H9 (cell line): ENCODE data around the gene TSGA10IP. TPM values are rescaled to one million over a fixed set of nuclear protein-coding genes. Genes with fewer than 3 reads are reported as not detected.

Experiments used
- DNase-seq: peaks from one replicate; pipeline ENCODE4 v3.0.0-alpha.2; 2017
- H2AFZ ChIP-seq: one replicate; pipeline ENCODE4 v1.6.1; 2013; ENCODE audit warnings: mild to moderate bottlenecking, low read length, control low read depth, moderate library complexity
- H2AK5ac ChIP-seq: 2 replicates; pipeline ENCODE4 v1.6.1; 2013; ENCODE audit warnings: low read length, control low read depth, mixed read lengths; ENCODE audit not compliant: insufficient read length
- H2BK120ac ChIP-seq: one replicate; pipeline ENCODE4 v1.6.1; 2013; ENCODE audit warnings: low read depth, mild to moderate bottlenecking, low read length, control low read depth, inconsistent platforms; ENCODE audit not compliant: poor library complexity, severe bottlenecking
- H2BK12ac ChIP-seq: 2 replicates; pipeline ENCODE4 v1.6.1; 2013; ENCODE audit warnings: low read length, control low read depth, mixed read lengths, low read depth; ENCODE audit not compliant: insufficient read length
- H2BK15ac ChIP-seq: 2 replicates; pipeline ENCODE4 v1.6.1; 2013; ENCODE audit warnings: low read depth, low read length, control low read depth
- H2BK20ac ChIP-seq: one replicate; pipeline ENCODE4 v1.6.1; 2013; ENCODE audit warnings: low read depth, mild to moderate bottlenecking, low read length, control low read depth, inconsistent platforms; ENCODE audit not compliant: poor library complexity, severe bottlenecking
- H2BK5ac ChIP-seq: 2 replicates; pipeline ENCODE4 v1.6.1; 2013; ENCODE audit warnings: low read length, control low read depth, mixed read lengths; ENCODE audit not compliant: insufficient read length
- H3K14ac ChIP-seq: 2 replicates; pipeline ENCODE4 v1.6.1; 2013; ENCODE audit warnings: low read length, control low read depth; ENCODE audit not compliant: insufficient read depth
- H3K18ac ChIP-seq: 2 replicates; pipeline ENCODE4 v1.6.1; 2013; ENCODE audit warnings: low read depth, mild to moderate bottlenecking, mixed read lengths, low read length, control low read depth; ENCODE audit not compliant: insufficient read length
- H3K23ac ChIP-seq: 2 replicates; pipeline ENCODE4 v1.6.1; 2013; ENCODE audit warnings: low read length, control low read depth, mixed read lengths, low read depth; ENCODE audit not compliant: insufficient read length
- H3K23me2 ChIP-seq: 2 replicates; pipeline ENCODE4 v1.6.1; 2013; ENCODE audit warnings: low read depth, mild to moderate bottlenecking, mixed read lengths, low read length, control low read depth; ENCODE audit not compliant: insufficient read length, poor library complexity, severe bottlenecking
- H3K27ac ChIP-seq: 2 replicates; pipeline ENCODE4 v1.5.1; 2013; ENCODE audit warnings: low read length, control low read depth, mixed read lengths, low read depth; ENCODE audit not compliant: insufficient read length
- H3K27me3 ChIP-seq: 2 replicates; pipeline ENCODE4 v1.6.1; 2013; ENCODE audit warnings: low read length, control low read depth, inconsistent platforms; ENCODE audit not compliant: insufficient read depth
- H3K4ac ChIP-seq: 2 replicates; pipeline ENCODE4 v1.6.1; 2013; ENCODE audit warnings: low read depth, mild to moderate bottlenecking, control low read depth, inconsistent platforms, low read length, moderate library complexity
- H3K4me1 ChIP-seq: 2 replicates; pipeline ENCODE4 v1.6.1; 2013; ENCODE audit warnings: low read length, control low read depth, inconsistent platforms; ENCODE audit not compliant: insufficient read depth
- H3K4me2 ChIP-seq: 2 replicates; pipeline ENCODE4 v1.6.1; 2013; ENCODE audit warnings: low read length, control low read depth, mixed read lengths; ENCODE audit not compliant: insufficient read length, insufficient read depth
- H3K56ac ChIP-seq: 2 replicates; pipeline ENCODE4 v1.6.1; 2013; ENCODE audit warnings: low read depth, mild to moderate bottlenecking, mixed read lengths, low read length, control low read depth; ENCODE audit not compliant: insufficient read length
- H3K79me1 ChIP-seq: 2 replicates; pipeline ENCODE4 v1.6.1; 2013; ENCODE audit warnings: low read depth, mild to moderate bottlenecking, moderate library complexity, low read length, control low read depth, inconsistent platforms; ENCODE audit not compliant: insufficient read depth, poor library complexity, severe bottlenecking
- H3K79me2 ChIP-seq: 2 replicates; pipeline ENCODE4 v1.6.1; 2013; ENCODE audit warnings: low read length, control low read depth, inconsistent platforms; ENCODE audit not compliant: insufficient read depth
- H3K9ac ChIP-seq: 2 replicates; pipeline ENCODE4 v1.6.1; 2013; ENCODE audit warnings: low read length, control low read depth, mixed read lengths; ENCODE audit not compliant: insufficient read length; ENCODE audit errors: extremely low read depth
- H3K9me3 ChIP-seq: one replicate; pipeline ENCODE4 v1.6.1; 2013; ENCODE audit warnings: low read depth, low read length, inconsistent platforms; ENCODE audit not compliant: control insufficient read depth
- H3T11ph ChIP-seq: one replicate; pipeline ENCODE4 v1.6.1; 2013; ENCODE audit warnings: mild to moderate bottlenecking, low read length, control low read depth, inconsistent platforms
- H4K20me1 ChIP-seq: one replicate; pipeline ENCODE4 v1.6.1; 2013; ENCODE audit not compliant: control insufficient read depth, insufficient read length, insufficient read depth
- H4K5ac ChIP-seq: 2 replicates; pipeline ENCODE4 v1.6.1; 2013; ENCODE audit warnings: low read depth, mild to moderate bottlenecking, mixed read lengths, low read length, control low read depth; ENCODE audit not compliant: insufficient read length
- H4K8ac ChIP-seq: replicated peaks from 2 replicates; pipeline ENCODE4 v1.6.1; 2013; ENCODE audit warnings: low read length, control low read depth, mixed read lengths, low read depth; ENCODE audit not compliant: insufficient read length
- H4K91ac ChIP-seq: 2 replicates; pipeline ENCODE4 v1.6.1; 2013; ENCODE audit warnings: low read depth, mild to moderate bottlenecking, moderate library complexity, mixed read lengths, low read length, control low read depth; ENCODE audit not compliant: insufficient read length
- H3K27ac Mint-ChIP-seq, 3 experiments: 2 replicates in 2 of 3; 3 replicates in 1 of 3; pipeline ENCODE4 v1.8.0; 2020 to 2021; ENCODE audit warnings: mixed read lengths in 3 of 3, mild to moderate bottlenecking in 1 of 3, moderate library complexity in 1 of 3
- H3K27me3 Mint-ChIP-seq: 2 replicates; pipeline ENCODE4 v1.8.0; 2021; ENCODE audit warnings: low read depth, mild to moderate bottlenecking, moderate library complexity, mixed read lengths
- H3K36me3 Mint-ChIP-seq, 3 experiments: 2 replicates in 2 of 3; 3 replicates in 1 of 3; pipeline ENCODE4 v1.8.0; 2020 to 2021; ENCODE audit warnings: low read depth in 3 of 3, mixed read lengths in 3 of 3; ENCODE audit not compliant: insufficient read depth in 1 of 3
- H3K4me1 Mint-ChIP-seq, 2 experiments: 2 replicates each; pipeline ENCODE4 v1.8.0; 2020; ENCODE audit warnings: mixed read lengths in 2 of 2
- H3K4me3 Mint-ChIP-seq, 2 experiments: 2 replicates in 1 of 2; 3 replicates in 1 of 2; pipeline ENCODE4 v1.8.0; 2020 to 2021; ENCODE audit warnings: mild to moderate bottlenecking in 2 of 2, mixed read lengths in 2 of 2, moderate library complexity in 1 of 2
- H3K9me3 Mint-ChIP-seq, 2 experiments: 2 replicates in 1 of 2; 3 replicates in 1 of 2; pipeline ENCODE4 v1.8.0; 2020; ENCODE audit warnings: mild to moderate bottlenecking in 2 of 2, mixed read lengths in 2 of 2, moderate library complexity in 1 of 2
- WGBS: extraction: QIAGEN DNeasy Blood & Tissue Kit; methylation state at CpG from one replicate; pipeline ENCODE4 v1.1.7; 2013; ENCODE audit warnings: missing lambda C conversion rate, low lambda C conversion rate, mixed read lengths; ENCODE audit not compliant: insufficient read length; ENCODE audit errors: extremely low coverage; 5-methylcytosine and 5-hydroxymethylcytosine counted together
- total RNA-seq: library from RNA; stranded (reverse); gene quantifications from 2 replicates; pipeline ENCODE4 v1.2.1, GENCODE V29; 2021
- TF ChIP-seq, protein P1 (sequence below): fragments of 200-600 bp; sonication (generic); conservative IDR thresholded peaks from 3 replicates; pipeline ENCODE4 v1.8.0; 2021; ENCODE audit warnings: antibody characterized with exemption, mild to moderate bottlenecking

Gene TSGA10IP
- total RNA-seq, 1 experiment from 2014 or later: 2.2 TPM

DNA sequence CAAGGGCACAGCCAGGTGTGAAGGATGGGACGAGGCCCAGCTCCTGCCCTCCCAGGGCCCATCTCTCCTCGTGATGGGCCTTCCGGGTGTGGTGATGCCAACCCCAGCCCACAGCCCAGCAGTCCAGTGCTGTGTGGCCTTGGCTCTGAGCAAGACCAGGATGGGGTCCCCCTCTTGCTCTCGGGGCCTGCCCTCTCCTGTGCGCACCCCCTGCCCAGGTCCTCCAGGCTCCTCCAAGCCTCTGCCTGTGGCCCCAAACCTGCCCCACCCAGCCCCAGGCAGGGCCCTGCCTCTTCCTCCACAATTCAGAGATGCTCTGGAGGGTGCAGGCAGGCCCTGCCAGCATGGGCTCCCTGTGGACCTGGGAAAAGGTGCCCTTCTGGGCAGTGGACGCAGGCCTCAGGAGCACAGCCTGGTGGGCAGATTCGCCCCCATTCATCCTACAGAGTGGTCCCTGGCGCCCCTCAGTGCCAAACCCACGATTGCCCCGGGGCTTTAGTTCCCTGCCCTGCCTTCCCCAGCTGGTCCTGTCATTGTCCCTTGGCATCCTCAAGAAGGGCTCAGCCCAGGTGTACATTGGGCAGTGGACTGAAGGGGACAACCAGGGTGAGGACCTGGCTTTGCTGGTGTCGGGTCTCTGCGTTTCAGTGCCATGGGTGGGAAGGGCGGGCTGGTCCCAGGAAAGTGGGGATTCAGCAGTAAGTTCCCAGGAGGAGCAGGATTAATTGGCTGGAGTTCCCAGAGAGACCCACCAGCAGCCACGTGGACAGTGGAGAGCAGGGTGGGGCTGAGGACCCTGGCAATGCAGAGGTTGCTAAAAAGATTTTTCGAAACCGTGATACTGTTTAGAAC is 36.9 kb downstream of the TSGA10IP start:
- Histone ChIP-seq H3K79me1 (no peaks in the 10 kb centered on the region), H3K56ac (no peak overlapping the region), H3K18ac (no peak overlapping the region), H2AFZ (no peak overlapping the region), H2AK5ac (no peak overlapping the region), H3K9ac (no peak overlapping the region), H4K5ac (no peak overlapping the region), H3K79me2 (no peaks in the 10 kb centered on the region), H3K14ac (no peak overlapping the region; the same call in 1 of the 2 replicates), H3K4me1 (no peaks in the 10 kb centered on the region), H3K27me3 (no peaks in the 10 kb centered on the region), H4K91ac (no peak overlapping the region), H3K27ac (no peak overlapping the region), H3K23me2 (no peaks in the 10 kb centered on the region), H2BK120ac (no peak overlapping the region), H3K4me2 (no peak overlapping the region), H4K20me1 (no peaks in the 10 kb centered on the region), H2BK15ac (no peak overlapping the region), H2BK12ac (no peak overlapping the region), H3K4ac (no peak overlapping the region), H3K9me3 (no peaks in the 10 kb centered on the region), H3T11ph (no peak overlapping the region), H4K8ac (no peak overlapping the region), H2BK5ac (no peak overlapping the region), H2BK20ac (no peak overlapping the region), H3K23ac (no peak overlapping the region)
- no peaks in the 10 kb centered on the region for H3K9me3 Mint-ChIP-seq
- no peak for DNase-seq
- no peaks in the 10 kb centered on the region; the same call in 1 of the 2 replicates for H3K27me3 Mint-ChIP-seq
- peaks cover 9 to 21% (median 20%) of the 10 kb centered on the region in 3 experiments; a peak in 6 of 7 replicates for H3K36me3 Mint-ChIP-seq
- TF ChIP-seq, protein P1, sequence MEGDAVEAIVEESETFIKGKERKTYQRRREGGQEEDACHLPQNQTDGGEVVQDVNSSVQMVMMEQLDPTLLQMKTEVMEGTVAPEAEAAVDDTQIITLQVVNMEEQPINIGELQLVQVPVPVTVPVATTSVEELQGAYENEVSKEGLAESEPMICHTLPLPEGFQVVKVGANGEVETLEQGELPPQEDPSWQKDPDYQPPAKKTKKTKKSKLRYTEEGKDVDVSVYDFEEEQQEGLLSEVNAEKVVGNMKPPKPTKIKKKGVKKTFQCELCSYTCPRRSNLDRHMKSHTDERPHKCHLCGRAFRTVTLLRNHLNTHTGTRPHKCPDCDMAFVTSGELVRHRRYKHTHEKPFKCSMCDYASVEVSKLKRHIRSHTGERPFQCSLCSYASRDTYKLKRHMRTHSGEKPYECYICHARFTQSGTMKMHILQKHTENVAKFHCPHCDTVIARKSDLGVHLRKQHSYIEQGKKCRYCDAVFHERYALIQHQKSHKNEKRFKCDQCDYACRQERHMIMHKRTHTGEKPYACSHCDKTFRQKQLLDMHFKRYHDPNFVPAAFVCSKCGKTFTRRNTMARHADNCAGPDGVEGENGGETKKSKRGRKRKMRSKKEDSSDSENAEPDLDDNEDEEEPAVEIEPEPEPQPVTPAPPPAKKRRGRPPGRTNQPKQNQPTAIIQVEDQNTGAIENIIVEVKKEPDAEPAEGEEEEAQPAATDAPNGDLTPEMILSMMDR: no peak
- H3K4me1 Mint-ChIP-seq: no peaks in the 10 kb centered on the region
- no peak overlapping the region for H3K4me3 Mint-ChIP-seq
- whole genome bisulfite sequencing: no CpG with 5 or more reads among the region's 16 CpGs
- no peak overlapping the region for H3K27ac Mint-ChIP-seq
